ENCODE measurements around the gene CENPB. TPM values are rescaled to one million over a fixed set of nuclear protein-coding genes. Genes with fewer than 3 reads are reported as not detected.

Gene CENPB
- total and polyA plus RNA-seq, 4 donors = 35.9 to 113 (median 79.4) TPM

GRCh38 chr20:3828798-3829197 is 42.3 kb upstream of the CENPB start:
- 59 to 72% methylated on average over 3 of the region's 3 CpGs for WGBS, 2 donors
- Histone ChIP-seq H3K4me3 (no peak overlapping the region), H3K9me3 (ENCODE audit: control insufficient read depth in 4 of 4, insufficient read depth in 3 of 4, low read length in 3 of 4) (no peaks in the 10 kb centered on the region), H3K27me3 (ENCODE audit: control insufficient read depth in 3 of 3, insufficient read depth in 3 of 3, low read length in 2 of 3) (no peaks in the 10 kb centered on the region), H3K9ac (ENCODE audit: insufficient read depth in 1 of 2, low read length in 2 of 2) (no peak overlapping the region), H3K27ac (ENCODE audit: low read depth in 1 of 2, low read length in 1 of 2) (no peak overlapping the region), H3K4me1 (ENCODE audit: control insufficient read depth in 5 of 5, insufficient read depth in 5 of 5, low read length in 5 of 5) (no peaks in the 10 kb centered on the region), H3K36me3 (ENCODE audit: control insufficient read depth in 4 of 4, insufficient read depth in 4 of 4, low read length in 4 of 4) (peaks cover under 1 to 28% (median 12%) of the 10 kb centered on the region in 4 donors)
- no peak for ATAC-seq (ENCODE audit: insufficient read depth, low FRiP score)
- DNase-seq = no peak
- TF ChIP-seq CTCF (IDR thresholded peaks at IDR 0.05; ENCODE audit: control extremely low read depth, extremely low read depth) = no peak

- H3K27me3 ChIP-seq (ENCODE audit: control insufficient read depth in 3 of 3, insufficient read depth in 3 of 3, low read length in 2 of 3) = no peaks in the 10 kb centered on the region
- no peak overlapping the region for H3K9ac ChIP-seq (ENCODE audit: insufficient read depth in 1 of 2, low read length in 2 of 2)
- TF ChIP-seq CTCF (IDR thresholded peaks at IDR 0.05; ENCODE audit: control extremely low read depth, extremely low read depth) = no peak
- H3K27ac ChIP-seq (ENCODE audit: low read depth in 1 of 2, low read length in 1 of 2) = no peak overlapping the region
- 60 to 74% methylated on average over 4 of the region's 4 CpGs for WGBS, 2 donors
- peaks cover 0 to 2% (median 0%) of the 10 kb centered on the region in 5 donors for H3K4me1 ChIP-seq (ENCODE audit: control insufficient read depth in 5 of 5, insufficient read depth in 5 of 5, low read length in 5 of 5)
- H3K9me3 ChIP-seq (ENCODE audit: control insufficient read depth in 4 of 4, insufficient read depth in 3 of 4, low read length in 3 of 4) = no peaks in the 10 kb centered on the region
- no peak for DNase-seq
- ATAC-seq (ENCODE audit: insufficient read depth, low FRiP score) = no peak
- H3K36me3 ChIP-seq (ENCODE audit: control insufficient read depth in 4 of 4, insufficient read depth in 4 of 4, low read length in 4 of 4) = peaks cover 8 to 38% (median 25%) of the 10 kb centered on the region in 4 donors
- H3K4me3 ChIP-seq = no peak overlapping the region
Observed at GRCh38 chr20:3826420-3826819, 39.9 kb upstream of the CENPB start.

- Histone ChIP-seq H3K27ac (ENCODE audit: low read depth in 1 of 2, low read length in 1 of 2) (no peak overlapping the region), H3K27me3 (ENCODE audit: control insufficient read depth in 3 of 3, insufficient read depth in 3 of 3, low read length in 2 of 3) (no peaks in the 10 kb centered on the region), H3K36me3 (ENCODE audit: control insufficient read depth in 4 of 4, insufficient read depth in 4 of 4, low read length in 4 of 4) (peaks cover 8 to 38% (median 25%) of the 10 kb centered on the region in 4 donors), H3K9ac (ENCODE audit: insufficient read depth in 1 of 2, low read length in 2 of 2) (no peak overlapping the region), H3K4me1 (ENCODE audit: control insufficient read depth in 5 of 5, insufficient read depth in 5 of 5, low read length in 5 of 5) (peaks cover 0 to 8% (median 3%) of the 10 kb centered on the region in 5 donors), H3K9me3 (ENCODE audit: control insufficient read depth in 4 of 4, insufficient read depth in 3 of 4, low read length in 3 of 4) (no peaks in the 10 kb centered on the region), H3K4me3 (no peak overlapping the region)
- no peak for DNase-seq
- ATAC-seq (ENCODE audit: insufficient read depth, low FRiP score) = no peak
- 85 to 87% methylated on average over 7 of the region's 7 CpGs for WGBS, 2 donors
- TF ChIP-seq CTCF (IDR thresholded peaks at IDR 0.05; ENCODE audit: control extremely low read depth, extremely low read depth) = no peak
Observed at GRCh38 chr20:3825526-3825925, 39.0 kb upstream of the CENPB start.

- Histone ChIP-seq H3K36me3 (ENCODE audit: control insufficient read depth in 4 of 4, insufficient read depth in 4 of 4, low read length in 4 of 4) (peaks cover 8 to 38% (median 25%) of the 10 kb centered on the region in 4 donors), H3K4me1 (ENCODE audit: control insufficient read depth in 5 of 5, insufficient read depth in 5 of 5, low read length in 5 of 5) (peaks cover 0 to 14% (median 3%) of the 10 kb centered on the region in 5 donors), H3K27ac (ENCODE audit: low read depth in 1 of 2, low read length in 1 of 2) (no peak overlapping the region), H3K4me3 (no peak overlapping the region), H3K9ac (ENCODE audit: insufficient read depth in 1 of 2, low read length in 2 of 2) (no peak overlapping the region), H3K27me3 (ENCODE audit: control insufficient read depth in 3 of 3, insufficient read depth in 3 of 3, low read length in 2 of 3) (no peaks in the 10 kb centered on the region), H3K9me3 (ENCODE audit: control insufficient read depth in 4 of 4, insufficient read depth in 3 of 4, low read length in 3 of 4) (no peaks in the 10 kb centered on the region)
- DNase-seq = no peak
- no peak for TF ChIP-seq CTCF (IDR thresholded peaks at IDR 0.05; ENCODE audit: control extremely low read depth, extremely low read depth)
- no peak for ATAC-seq (ENCODE audit: insufficient read depth, low FRiP score)
- 93 to 97% methylated on average over 20 of the region's 20 CpGs for WGBS, 2 donors
Observed at GRCh38 chr20:3823881-3824280, 37.3 kb upstream of the CENPB start.

Data from lung (tissue), 12 donors.